ENCODE measurements around the gene C9orf78.
A peak's percentile ranks its signal among the peaks of the same experiment; 100 is the strongest.

C9orf78 gene, protein sequence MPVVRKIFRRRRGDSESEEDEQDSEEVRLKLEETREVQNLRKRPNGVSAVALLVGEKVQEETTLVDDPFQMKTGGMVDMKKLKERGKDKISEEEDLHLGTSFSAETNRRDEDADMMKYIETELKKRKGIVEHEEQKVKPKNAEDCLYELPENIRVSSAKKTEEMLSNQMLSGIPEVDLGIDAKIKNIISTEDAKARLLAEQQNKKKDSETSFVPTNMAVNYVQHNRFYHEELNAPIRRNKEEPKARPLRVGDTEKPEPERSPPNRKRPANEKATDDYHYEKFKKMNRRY

DNA sequence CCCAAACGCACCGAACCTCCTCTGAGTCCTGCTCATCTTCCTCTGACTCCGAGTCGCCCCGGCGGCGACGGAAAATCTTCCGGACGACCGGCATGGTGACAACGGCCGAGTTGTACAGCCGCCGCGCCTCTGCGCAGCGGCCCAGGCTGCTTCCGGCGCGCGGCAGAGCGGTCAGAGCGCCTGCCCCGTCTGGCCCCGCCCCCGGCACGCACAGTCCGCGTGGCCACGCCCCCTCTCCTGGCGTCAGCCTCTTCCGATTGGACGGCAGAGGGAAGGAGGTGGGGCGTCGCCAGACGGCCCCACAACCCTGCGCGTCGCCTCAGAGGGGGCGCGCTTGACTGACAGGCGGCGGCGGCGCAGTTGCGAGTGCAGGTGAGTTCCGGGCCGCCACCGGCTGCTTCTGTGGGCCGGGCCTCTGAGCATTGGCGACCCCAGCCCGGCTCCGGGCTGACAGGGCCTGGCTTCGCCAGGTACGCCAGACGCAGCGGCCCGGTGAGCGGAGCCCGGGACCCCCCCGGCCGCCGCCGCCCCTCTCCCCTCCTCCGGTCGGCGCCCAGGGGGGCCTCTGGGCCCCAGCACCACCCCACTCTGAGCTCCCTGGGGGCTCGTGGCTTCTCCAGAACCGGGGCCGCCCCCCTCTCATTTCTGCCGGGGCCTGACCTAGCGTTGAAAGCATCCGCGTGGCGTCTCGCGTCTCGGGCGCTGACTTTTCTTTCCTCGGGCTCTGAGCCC lies at the start of gene C9orf78, which contains the start of gene USP20:
Gene C9orf78, minus strand, starts transcription at position 148 of the 732 bp plus-strand sequence. Its CDS starts 54 bp downstream, at position 94.
Gene USP20, plus strand, starts transcription at position 331 of the 732 bp plus-strand sequence. CDS start 17,098 bp downstream, outside the sequence.
- H3K4me1 Mint-ChIP-seq (ENCODE audit: low read depth), result peaks cover 60% of the 10 kb centered on the region
- peak within 1 kb of the TSS; percentile 96 for H3K27ac Mint-ChIP-seq
- no peaks in the 10 kb centered on the region for H3K9me3 Mint-ChIP-seq (ENCODE audit: low read depth)
- peaks cover 6% of the 10 kb centered on the region for H3K36me3 Mint-ChIP-seq
- no peaks in the 10 kb centered on the region for H3K27me3 Mint-ChIP-seq
- H3K4me3 Mint-ChIP-seq, result peak within 1 kb of the TSS; percentile 98

- Mint-ChIP-seq H3K4me1 (ENCODE audit: low read depth) (peaks cover 50% of the 10 kb centered on the region), H3K4me3 (peak overlapping the region; percentile 91), H3K27ac (peak overlapping the region; percentile 100), H3K27me3 (no peaks in the 10 kb centered on the region), H3K36me3 (peaks cover under 1% of the 10 kb centered on the region), H3K9me3 (ENCODE audit: low read depth) (no peaks in the 10 kb centered on the region)
Observed at GRCh38 chr9:129884220-129885017, 49.3 kb upstream of the C9orf78 start.

DNA sequence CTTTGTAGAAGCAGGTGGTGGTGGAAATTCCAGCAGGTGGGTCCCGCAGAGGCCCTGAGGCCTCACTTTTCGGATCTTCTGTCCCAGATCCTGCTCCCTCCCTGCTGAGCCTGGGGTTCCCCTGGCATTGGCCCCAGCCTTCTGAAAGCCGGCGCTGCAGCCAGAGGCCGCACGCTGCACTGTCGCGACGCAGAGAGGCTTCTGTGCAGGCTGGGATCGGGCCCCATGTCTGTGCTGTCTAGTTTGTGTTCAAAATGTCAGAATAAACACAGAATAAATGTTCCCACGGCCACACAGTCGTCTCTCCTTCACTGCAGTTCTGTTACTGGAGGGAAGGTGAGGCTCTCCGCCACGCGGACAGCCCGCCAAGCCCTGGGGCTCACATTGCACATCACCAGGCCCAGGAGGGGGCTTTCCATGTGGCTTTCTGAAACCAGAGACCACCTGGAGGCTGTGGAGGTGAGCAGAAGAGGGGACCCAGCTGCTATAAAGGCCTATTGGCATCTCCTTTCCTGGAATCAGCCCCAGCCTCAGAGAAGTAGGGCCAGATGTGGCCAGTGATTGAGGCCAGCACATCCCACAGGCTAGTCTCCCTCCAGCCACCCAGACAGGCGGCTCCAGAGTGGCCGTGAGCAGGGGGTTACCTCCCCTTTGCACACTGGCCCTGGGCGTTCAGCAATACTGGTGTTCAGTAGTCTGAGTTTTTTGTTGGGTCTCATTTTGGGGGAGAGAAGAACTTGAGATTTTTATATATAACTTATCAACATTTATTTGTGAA lies 46.7 kb upstream of the C9orf78 start:
- H3K4me3 Mint-ChIP-seq, result no peak overlapping the region
- peaks cover 26% of the 10 kb centered on the region for H3K4me1 Mint-ChIP-seq (ENCODE audit: low read depth)
- peak overlapping the region; percentile 81 for H3K27ac Mint-ChIP-seq
- no peaks in the 10 kb centered on the region for H3K27me3 Mint-ChIP-seq
- H3K36me3 Mint-ChIP-seq, result no peaks in the 10 kb centered on the region
- no peaks in the 10 kb centered on the region for H3K9me3 Mint-ChIP-seq (ENCODE audit: low read depth)

DNA sequence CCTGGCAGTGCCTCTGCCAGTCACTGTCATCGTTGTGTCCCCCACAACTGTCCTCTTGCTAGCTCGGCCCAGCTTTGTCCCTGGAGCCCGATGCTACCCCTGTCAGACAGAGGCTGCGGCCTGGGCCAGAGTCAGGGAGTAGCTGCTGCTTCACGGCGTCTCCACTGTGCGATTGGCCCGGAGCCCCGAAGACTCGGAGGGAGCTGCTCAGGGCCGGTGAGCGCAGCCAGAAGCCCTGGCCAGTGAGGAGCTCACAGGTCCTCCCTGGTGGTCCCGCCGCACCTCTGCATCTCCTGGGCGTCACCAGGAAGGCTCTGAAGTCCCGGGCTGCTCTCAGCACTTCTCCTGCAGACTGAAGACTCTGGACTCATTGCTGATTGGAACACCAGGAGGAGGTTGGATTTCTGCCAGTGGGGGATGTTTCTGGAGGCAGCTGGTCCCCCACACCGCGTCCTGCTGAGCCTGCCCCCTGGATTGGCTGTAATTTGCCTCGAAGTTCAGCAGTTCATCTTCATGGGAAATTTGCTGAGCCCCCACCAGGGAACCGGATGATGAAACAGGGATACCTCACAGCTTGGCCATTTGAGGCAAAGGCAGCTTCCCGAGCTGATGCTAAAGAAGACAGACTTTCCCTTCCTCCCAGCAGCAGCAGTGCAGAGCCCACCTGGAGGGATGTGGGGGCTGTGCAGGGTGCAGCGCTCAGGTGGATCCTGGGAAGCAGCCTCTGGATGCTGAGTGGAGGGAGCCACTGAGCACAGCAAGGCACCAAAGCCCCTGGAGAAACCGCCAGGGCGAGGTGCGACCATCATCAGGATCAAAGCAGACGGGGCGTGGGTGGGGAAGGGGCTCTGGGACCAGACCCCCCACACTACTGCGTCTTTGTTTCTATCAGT lies 45.8 kb upstream of the C9orf78 start:
- Mint-ChIP-seq H3K4me1 (ENCODE audit: low read depth) (peaks cover 18% of the 10 kb centered on the region), H3K27ac (peak overlapping the region; percentile 28), H3K9me3 (ENCODE audit: low read depth) (no peaks in the 10 kb centered on the region), H3K36me3 (no peaks in the 10 kb centered on the region), H3K4me3 (no peak overlapping the region), H3K27me3 (no peaks in the 10 kb centered on the region)

GRCh38 chr9:129879991-129880653 lies 45.0 kb upstream of the C9orf78 start:
- Mint-ChIP-seq H3K27me3 (no peaks in the 10 kb centered on the region), H3K4me3 (no peak overlapping the region), H3K27ac (no peak overlapping the region), H3K9me3 (ENCODE audit: low read depth) (no peaks in the 10 kb centered on the region), H3K36me3 (no peaks in the 10 kb centered on the region), H3K4me1 (ENCODE audit: low read depth) (peaks cover 15% of the 10 kb centered on the region)

DNA sequence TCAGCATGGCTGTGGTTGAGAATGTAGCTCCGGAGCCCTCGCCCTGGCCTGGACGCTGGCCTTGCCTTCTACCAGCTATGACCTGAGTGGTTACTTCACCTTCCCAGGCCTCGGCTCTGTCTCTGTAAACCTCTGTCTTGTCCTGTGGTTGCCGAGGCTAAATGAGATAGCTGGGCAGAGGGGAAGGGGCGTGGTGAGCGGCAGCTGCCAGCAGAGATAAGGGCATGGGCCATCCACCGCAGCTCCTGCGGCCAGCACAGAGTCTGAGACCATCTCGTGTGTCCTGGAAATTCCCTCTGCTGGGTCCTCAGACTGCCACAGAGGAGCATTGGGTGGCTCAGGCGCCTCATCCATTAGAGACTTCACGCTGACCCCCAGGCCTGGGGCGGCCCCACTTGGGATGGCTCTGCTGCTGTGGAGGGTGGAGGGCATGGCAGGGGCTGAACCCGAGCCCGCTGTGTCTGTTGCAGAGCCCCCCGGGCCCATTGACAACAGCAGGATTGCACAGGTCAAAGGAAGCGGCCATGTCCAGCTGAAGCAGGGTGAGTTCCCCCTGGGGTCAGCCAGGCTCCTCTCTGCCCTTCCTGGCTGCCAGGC lies 44.1 kb upstream of the C9orf78 start:
- H3K4me1 Mint-ChIP-seq (ENCODE audit: low read depth), result peaks cover 14% of the 10 kb centered on the region
- no peaks in the 10 kb centered on the region for H3K36me3 Mint-ChIP-seq
- no peak overlapping the region for H3K4me3 Mint-ChIP-seq
- no peaks in the 10 kb centered on the region for H3K9me3 Mint-ChIP-seq (ENCODE audit: low read depth)
- H3K27me3 Mint-ChIP-seq, result no peaks in the 10 kb centered on the region
- H3K27ac Mint-ChIP-seq, result peak overlapping the region; percentile 70

DNA sequence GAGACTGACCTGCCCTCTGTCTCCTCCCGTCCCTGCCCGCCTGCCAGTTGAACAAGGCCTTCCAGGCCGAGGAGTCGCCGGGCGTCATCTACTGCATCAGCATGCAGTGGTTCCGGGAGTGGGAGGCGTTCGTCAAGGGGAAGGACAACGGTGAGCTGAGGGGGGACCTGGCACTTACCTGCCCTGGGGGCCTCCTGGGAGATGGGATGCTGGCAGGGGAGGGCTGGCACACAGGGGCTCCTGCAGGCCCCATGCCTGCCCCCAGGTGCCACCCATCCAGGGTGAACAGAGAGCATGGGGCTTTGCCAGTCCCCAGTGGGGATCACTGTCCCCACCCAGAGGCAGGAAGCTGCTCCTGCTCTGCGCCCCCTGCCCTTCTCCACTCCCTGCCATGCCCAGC lies 43.2 kb upstream of the C9orf78 start:
- Mint-ChIP-seq H3K4me3 (no peak overlapping the region), H3K4me1 (ENCODE audit: low read depth) (peaks cover 10% of the 10 kb centered on the region), H3K36me3 (no peaks in the 10 kb centered on the region), H3K27ac (peak overlapping the region; percentile 72), H3K9me3 (ENCODE audit: low read depth) (no peaks in the 10 kb centered on the region), H3K27me3 (no peaks in the 10 kb centered on the region)

GRCh38 chr9:129876815-129877214 lies 41.7 kb upstream of the C9orf78 start:
- Mint-ChIP-seq H3K4me3 (no peak overlapping the region), H3K36me3 (no peaks in the 10 kb centered on the region), H3K4me1 (ENCODE audit: low read depth) (peaks cover 17% of the 10 kb centered on the region), H3K9me3 (ENCODE audit: low read depth) (no peaks in the 10 kb centered on the region), H3K27me3 (no peaks in the 10 kb centered on the region), H3K27ac (peak overlapping the region; percentile 78)

GRCh38 chr9:129875687-129876395 lies 40.8 kb upstream of the C9orf78 start:
- Mint-ChIP-seq H3K27me3 (no peaks in the 10 kb centered on the region), H3K4me1 (ENCODE audit: low read depth) (peaks cover 24% of the 10 kb centered on the region), H3K9me3 (ENCODE audit: low read depth) (no peaks in the 10 kb centered on the region), H3K27ac (no peak overlapping the region), H3K36me3 (no peaks in the 10 kb centered on the region), H3K4me3 (no peak overlapping the region)

GRCh38 chr9:129875181-129875611 lies 40.1 kb upstream of the C9orf78 start:
- Mint-ChIP-seq H3K36me3 (no peaks in the 10 kb centered on the region), H3K27ac (no peak overlapping the region), H3K4me3 (no peak overlapping the region), H3K9me3 (ENCODE audit: low read depth) (no peaks in the 10 kb centered on the region), H3K27me3 (no peaks in the 10 kb centered on the region), H3K4me1 (ENCODE audit: low read depth) (peaks cover 30% of the 10 kb centered on the region)

GRCh38 chr9:129874261-129875101 lies 39.4 kb upstream of the C9orf78 start:
- Mint-ChIP-seq H3K4me1 (ENCODE audit: low read depth) (peaks cover 36% of the 10 kb centered on the region), H3K9me3 (ENCODE audit: low read depth) (no peaks in the 10 kb centered on the region), H3K27ac (no peak overlapping the region), H3K27me3 (no peaks in the 10 kb centered on the region), H3K4me3 (no peak overlapping the region), H3K36me3 (no peaks in the 10 kb centered on the region)

Data from activated naive CD8-positive, alpha-beta T cell (primary cell).